Breast epithelium (tissue), 3 donors: Measurements from ENCODE around the gene TMTC1.

Experiments used
- POLR2A ChIP-seq: fragments of 450-650 bp; IDR thresholded peaks from one replicate; pipeline ENCODE4 v1.6.1; 2016; ENCODE audit warnings: antibody characterized with exemption, mild to moderate bottlenecking, moderate library complexity
- TF ChIP-seq, protein P1 (sequence below), 3 donors: fragments of 450-650 bp; IDR thresholded peaks; one replicate each; pipeline ENCODE4 v1.5.1; 2016 to 2017; ENCODE audit warnings: antibody characterized with exemption in 3 of 3, mild to moderate bottlenecking in 3 of 3, moderate library complexity in 3 of 3

GRCh38 chr12:29707846-29708245 lies 75.9 kb downstream of the TMTC1 start:
- TF ChIP-seq, protein P1, sequence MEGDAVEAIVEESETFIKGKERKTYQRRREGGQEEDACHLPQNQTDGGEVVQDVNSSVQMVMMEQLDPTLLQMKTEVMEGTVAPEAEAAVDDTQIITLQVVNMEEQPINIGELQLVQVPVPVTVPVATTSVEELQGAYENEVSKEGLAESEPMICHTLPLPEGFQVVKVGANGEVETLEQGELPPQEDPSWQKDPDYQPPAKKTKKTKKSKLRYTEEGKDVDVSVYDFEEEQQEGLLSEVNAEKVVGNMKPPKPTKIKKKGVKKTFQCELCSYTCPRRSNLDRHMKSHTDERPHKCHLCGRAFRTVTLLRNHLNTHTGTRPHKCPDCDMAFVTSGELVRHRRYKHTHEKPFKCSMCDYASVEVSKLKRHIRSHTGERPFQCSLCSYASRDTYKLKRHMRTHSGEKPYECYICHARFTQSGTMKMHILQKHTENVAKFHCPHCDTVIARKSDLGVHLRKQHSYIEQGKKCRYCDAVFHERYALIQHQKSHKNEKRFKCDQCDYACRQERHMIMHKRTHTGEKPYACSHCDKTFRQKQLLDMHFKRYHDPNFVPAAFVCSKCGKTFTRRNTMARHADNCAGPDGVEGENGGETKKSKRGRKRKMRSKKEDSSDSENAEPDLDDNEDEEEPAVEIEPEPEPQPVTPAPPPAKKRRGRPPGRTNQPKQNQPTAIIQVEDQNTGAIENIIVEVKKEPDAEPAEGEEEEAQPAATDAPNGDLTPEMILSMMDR (IDR thresholded peaks at IDR 0.05) = no peak
- TF ChIP-seq POLR2A = no peak
